ENCODE data around the gene PLPPR2.
"Not testable (repeated sequence)": the region's sequence is repeated elsewhere in the genome, so short reads cannot be mapped to it uniquely, and the experiment has no call there.

The PLPPR2 gene, protein sequence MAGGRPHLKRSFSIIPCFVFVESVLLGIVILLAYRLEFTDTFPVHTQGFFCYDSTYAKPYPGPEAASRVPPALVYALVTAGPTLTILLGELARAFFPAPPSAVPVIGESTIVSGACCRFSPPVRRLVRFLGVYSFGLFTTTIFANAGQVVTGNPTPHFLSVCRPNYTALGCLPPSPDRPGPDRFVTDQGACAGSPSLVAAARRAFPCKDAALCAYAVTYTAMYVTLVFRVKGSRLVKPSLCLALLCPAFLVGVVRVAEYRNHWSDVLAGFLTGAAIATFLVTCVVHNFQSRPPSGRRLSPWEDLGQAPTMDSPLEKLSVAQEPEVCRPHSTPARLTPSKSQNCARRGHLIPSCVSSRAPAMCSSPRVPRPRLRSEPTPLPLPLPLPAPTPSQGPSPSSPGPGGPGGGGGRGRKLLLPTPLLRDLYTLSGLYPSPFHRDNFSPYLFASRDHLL

DNA sequence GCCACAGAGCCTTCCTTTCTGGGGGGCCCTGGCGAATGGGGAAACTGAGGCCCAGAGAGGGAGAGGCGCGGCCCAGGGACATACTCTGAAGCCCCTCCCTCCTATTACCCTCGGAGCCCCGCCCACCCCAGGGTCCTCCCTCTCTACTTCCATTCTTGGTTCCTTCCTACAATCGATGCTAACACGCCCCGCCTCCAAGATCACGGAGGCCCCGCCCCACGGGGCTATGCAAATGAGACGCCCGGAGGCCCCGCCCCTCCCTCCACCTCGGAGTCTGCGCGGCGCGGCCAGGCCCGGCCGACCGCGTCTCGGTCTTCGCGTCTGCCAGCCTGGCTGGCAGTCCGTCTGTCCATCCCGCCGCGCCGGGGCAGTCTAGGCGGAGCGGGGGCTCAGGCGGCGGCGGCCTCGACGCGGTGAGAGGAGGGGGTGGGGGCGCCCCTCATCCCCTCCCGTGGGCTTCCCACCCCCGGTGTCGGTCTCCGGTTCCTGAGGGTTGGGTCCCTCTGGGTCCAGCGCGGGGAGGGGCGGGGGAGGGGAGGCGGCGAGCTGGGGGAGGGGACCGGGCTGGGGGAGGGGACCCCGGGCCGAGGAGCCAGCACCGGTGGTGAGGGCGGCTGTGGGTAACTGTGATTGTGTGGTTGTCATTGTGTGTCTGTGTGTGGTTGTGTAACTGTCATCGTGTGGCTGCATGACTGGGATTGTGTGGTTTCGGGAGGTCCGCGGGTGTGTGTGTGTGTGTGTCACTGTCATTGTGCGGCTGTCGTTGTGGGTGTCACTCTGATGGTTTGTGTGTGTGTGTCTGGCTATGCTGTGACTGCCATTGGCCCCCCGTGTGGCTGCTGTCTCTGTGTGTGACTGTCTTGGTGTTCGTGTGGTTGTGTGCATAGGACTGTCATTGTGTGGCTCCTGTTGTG lies at the start of gene PLPPR2:
Gene PLPPR2, plus strand, starts transcription at position 273 of the 914 bp plus-strand sequence. CDS start 2,242 bp downstream, outside the sequence.
- DNase-seq: peak; percentile 57

DNA sequence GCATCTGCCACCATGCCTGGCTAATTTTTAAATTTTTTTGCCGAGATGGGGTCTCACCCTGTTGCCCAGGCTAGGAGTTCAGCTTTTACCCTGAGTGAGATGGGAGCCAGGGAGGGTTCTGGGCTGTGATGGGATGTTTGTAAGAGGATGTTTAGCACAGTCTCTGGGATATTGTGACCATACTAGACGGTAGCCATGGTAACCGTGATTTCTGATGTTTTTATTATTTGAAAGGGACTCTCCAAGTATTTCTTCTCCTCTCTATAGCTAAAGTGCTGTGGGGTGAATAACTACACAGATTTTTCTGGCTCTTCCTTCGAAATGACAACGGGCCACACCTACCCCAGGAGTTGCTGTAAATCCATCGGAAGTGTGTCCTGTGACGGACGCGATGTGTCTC lies 48.9 kb upstream of the PLPPR2 start:
- no peak for DNase-seq

- not testable (repeated sequence) for DNase-seq
Observed at GRCh38 chr19:11320278-11320995, 34.8 kb upstream of the PLPPR2 start.

DNA sequence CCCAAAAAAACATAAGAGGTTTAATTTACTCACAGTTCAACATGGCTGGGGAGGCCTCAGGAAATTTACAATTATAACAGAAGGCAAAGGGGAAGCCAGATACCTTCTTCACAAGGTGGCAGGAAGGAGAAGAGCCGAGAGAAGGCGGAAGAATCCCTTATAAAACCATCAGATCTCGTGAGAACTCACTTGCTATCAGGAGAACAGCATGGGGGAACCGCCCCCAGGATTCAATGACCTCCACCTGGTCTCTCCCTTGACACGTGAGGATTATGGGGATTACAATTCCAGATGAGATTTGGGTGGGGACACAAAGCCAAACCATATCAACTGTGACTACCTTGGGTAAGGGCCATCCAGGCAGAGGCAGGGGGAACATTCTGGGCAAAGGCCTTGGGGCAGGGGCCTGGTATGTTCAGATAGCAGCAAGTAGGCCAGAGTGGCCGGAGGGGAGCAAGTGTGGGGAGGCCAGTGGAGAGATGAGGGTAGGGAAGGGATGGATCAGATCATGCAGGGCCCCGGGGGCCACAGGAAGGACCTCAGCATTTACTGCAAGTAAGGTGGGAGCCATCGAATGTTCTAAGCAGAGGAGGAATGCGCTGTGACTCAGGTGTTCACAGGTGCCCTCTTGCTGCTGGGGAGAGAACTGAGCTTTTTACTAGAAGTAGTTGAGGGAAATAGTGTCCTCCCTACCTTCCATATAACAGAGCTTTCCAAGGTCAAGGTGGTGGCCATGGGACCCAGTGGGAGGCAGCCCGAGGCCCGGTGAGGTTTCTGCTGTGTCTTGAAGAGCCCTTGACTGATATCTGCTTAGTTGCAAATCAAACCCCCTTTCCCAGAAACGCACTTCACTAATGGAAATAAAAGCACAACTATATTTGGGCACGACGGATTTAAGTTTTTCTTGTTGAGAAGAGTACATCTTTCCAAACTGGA lies 33.8 kb upstream of the PLPPR2 start:
- DNase-seq: no peak

GRCh38 chr19:11322269-11323024 lies 32.8 kb upstream of the PLPPR2 start:
- no peak for DNase-seq

DNA sequence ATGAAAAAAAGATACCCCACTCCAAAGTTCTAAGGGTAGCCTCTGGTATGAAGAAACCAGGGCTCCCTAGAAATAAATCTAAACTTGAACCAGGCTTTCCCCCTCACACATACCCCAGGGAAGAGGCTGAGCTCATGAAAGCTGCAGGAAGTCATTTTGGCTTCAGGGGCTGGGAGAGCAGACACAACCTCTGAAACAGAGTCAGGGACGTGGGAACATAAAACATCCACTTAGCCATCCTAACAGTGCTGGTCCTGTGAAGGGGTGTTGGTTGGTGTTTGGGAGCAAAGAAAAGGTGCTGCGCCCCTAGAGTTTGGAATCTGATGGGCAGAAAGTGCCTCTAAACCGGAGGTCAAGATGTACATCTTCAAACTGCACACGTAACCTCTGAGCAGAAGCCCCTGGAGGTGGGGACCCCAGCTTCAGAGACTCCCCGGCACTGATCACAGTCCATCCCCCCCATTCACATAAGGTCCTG lies 31.6 kb upstream of the PLPPR2 start:
- no peak for DNase-seq

DNA sequence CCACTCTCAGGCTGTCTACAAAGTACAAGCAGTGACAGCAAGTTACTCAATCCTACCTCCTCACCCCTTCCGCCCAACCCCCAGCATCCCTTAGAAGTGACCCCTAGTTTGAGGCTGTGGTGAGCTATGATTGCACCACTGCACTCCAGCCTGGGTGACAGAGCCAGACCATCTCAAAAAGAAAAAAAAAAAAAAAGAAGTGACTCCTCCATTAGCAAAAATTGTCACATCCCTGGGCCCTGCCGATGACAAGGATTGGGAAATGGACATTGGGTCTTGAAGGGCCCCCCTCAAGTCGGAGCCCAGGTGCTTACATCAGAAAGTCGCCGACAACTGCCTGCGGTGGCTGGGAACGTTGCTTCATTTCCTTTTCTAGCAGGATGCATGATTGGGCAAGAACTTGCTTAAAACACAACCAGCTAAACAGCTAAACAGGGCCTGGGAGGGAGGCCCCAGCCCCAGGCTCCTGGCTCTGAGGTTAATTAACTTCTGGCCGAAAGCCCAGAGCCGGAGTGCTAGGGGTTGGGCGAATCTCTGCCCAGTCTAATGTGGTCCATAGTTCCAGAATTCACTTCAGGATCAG lies 31.1 kb upstream of the PLPPR2 start:
- DNase-seq: no peak

DNA sequence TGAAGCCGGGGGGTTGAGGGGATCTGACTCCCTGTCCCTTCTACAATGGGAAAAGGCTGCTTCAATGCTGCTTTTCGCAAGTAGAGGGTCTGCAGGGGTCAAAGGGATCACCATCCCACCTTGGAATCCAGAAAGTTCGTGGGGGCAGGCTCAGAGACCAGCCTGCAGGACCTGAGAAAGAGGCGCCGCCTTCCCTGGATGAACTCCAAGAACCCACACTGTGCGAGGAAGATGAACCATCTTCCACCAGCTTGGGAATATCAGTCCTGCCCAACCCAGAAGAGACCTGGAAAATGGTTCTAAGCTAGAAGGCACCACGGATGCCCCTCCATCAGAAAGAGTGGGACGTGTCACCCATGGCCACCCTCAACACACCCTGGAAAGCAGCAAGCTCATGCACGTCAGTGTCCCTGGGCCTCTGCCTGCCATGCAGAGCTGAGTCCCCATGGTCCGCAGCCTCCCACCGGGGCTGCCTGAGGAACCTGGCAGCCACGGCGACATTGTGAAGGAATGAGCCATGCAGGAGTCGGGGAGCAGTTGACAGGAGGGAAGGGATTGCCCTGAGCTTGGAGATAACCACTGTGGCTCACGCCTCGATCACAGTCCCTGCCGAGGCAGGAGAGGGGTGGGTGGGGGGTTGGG lies 30.4 kb upstream of the PLPPR2 start:
- no peak for DNase-seq

DNA sequence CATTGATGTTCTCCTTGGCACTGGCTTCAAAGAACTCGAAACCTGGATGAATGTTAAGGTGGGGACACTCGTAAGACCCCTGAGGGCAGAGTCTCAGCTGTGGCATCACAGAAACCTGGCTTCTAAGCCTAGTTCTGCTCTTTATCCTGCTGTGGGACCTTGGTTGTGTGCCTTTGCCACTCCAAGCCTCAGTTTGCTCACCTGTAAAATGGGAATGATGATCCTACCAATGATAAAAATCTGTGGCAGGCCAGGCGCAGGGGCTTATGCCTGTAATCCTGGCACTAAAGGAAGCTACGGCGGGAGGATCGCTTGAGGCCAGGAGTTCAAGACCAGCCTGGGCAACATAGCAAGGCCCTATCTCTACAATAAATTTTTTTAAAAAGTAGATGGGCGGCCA lies 29.7 kb upstream of the PLPPR2 start:
- DNase-seq: no peak

DNA sequence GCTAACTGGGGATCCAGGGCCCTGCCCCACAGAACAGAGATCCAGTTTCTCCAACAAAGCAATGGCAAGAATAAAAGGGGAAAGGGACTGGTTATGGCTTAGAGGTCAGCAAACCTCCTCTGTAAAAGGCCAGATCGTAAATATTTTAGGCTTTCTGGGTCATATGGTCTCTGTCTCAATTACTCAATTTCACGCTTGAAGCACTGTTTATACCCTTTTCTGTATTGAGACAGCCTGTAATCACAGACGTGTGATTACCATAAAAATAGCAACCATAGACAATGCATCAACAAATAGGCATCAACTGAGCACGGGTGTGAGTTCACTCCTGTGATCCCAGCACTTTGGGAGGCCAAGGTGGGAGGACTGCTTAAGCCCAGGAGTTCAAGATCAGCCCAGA lies 25.1 kb upstream of the PLPPR2 start:
- no peak for DNase-seq

DNA sequence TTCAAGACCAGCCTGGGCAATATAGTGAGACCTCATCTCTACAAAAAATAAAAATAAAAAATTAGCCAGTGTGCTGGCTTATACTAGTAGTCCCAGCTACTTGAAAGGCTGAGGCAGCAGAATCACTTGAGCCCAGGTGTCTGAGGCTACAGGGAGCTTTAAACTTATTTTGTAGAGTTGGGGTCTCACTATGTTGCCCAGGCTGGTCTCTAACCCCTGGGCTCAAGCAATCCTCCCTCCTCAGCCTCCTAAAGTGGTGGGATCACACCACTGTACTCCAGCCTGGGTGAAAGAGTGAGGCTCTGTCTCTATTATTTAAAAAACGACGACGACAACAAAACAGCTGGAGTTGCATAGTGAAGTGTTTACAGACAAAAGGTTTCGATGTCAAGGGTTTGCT lies 23.7 kb upstream of the PLPPR2 start:
- DNase-seq: no peak

- no peak for DNase-seq
Observed at GRCh38 chr19:11332822-11333221, 22.4 kb upstream of the PLPPR2 start.

DNA sequence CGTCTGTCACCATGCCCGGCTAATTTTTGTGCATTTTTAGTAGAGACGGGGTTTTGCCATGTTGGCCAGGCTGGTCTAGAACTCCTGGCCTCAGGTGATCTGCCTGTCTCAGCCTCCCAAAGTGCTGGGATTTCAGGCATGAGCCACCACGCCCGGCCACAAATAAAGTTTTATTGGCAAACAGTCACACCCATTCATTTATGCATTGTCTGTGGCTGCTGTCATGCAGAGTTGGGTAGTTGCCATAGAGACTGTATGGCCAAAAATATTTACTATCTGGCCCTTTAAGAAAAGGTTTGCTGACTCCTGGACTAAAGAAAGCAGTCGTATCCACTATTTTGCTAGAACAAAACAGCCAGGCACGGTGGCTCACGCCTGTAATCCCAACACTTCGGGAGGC lies 21.4 kb upstream of the PLPPR2 start:
- peak; percentile 10 for DNase-seq

DNA sequence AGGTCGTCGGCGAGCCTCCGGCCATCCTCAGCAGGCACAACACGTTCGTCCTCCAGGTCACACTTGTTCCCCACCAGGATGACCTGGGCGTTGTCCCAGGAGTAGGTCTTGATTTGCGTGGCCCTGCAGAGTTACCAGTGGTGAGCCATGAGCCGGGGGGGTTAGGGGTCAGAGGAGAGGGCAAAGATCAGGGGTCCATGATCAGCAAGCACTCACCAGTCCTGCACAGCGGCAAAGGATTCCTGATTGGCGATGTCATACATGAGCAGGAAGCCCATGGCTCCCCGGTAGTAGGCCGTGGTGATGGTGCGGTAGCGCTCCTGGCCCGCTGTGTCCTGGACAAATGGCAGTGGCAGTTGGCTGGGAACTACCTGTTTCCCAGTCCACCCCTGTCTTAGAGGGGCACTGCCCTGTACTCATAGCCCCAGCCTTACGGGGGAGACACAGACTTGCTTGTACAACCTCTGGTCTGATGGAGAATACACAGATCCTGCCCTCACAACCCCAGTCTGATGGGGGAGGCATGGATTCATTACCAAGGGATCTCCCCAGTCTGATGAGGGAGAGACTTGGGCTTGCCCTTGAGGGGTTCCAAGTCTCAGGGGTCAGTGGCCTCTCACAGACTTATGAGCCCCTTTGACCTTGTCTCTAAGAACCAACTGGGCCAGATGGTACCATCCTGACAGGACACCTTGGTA lies 19.6 kb upstream of the PLPPR2 start:
- DNase-seq: no peak

- DNase-seq: no peak
Observed at GRCh38 chr19:11337080-11337479, 18.2 kb upstream of the PLPPR2 start.

DNA sequence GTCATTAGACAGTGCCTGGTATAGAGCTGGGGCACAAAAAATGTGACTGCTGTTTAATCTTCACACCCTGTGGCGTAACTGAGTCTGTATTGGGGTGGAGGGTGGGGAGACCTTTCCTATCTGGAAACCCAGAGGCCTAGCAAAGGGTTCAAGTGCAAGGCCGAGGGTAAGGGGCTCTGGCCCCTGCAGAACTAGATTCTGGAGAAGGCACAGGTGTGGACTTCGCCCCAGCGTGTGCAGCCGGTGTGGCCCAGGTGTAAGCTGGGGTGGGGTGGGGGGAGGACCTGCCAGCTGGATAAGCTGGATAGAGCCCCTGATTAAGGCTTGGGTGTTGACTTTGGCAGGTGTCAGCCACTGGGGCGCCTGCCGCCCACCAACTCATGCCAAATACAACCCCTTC lies 17.1 kb upstream of the PLPPR2 start:
- DNase-seq: no peak

DNA sequence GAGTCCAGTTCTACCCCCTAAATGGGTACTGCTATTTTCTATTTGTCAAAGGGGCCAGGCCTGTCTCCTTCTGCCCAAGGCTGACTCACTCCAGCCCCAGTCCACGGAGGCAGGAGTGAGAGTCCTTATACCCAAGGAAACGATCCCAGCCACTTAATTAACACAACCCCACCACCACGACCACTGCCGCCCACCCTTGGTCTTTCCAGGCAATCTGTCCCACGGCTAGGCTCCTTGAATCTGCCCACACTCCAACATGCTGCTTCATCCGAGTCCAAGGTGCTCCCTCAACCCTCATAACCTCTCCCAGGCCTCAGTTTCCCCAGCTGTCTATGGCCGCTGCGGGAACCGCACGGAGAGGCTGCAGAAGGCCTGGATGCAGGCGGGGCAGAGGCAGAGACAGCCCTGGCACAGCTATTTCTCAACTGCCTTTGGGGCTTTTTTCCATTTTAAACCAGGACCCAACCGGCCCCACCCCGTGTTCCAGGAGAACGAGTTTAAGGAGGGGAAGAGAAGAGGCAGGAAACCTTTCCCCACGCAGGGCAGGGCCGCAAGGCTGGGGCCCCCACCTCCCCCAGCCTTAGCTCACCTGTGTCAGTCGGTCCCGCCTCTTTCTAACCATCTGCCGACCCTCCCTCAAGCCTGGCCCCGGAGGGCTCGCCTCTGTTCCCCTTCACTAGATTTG lies 16.5 kb upstream of the PLPPR2 start:
- no peak for DNase-seq

DNA sequence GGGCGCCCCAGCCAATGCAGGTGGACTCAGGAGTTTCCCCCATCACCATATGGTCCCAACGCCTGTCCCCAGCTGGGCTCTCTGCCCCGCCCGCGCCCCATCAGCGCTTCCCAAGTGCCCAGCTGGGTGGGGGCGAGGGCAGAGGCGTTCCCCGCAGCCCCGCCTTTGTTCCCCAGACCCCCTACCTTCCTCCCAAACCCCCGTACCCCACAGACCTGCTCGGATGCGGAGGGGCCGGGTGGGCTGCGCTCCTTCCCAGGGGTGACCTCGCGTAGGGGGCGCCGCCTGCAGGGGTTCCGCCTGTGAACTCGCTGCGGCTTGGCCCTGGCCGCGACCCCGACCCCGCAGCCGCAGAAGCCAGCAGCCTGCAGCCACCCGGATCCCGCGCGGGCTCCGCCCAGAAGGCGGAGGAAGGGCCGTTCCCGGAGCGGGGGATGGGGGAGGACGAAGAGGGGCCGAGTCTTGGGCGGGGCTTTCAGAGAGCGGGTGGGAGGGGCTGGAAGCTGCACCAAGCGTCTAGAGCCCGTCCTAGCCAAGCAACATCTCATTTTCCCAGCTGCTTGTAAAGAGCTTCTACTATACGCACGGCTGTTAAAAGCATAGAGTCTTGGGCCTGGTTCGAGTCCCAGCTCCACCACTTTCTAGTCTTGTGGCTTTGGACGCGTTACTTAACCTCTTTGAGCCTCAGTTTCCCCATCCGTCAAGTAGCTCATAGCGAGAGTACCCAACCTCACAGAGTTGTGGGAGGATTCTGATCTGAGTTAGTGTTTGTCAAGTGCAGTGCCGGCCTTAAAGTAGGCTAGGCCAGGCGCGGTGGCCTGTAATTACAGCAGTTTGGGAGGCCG lies 15.8 kb upstream of the PLPPR2 start, which contains the start of gene RAB3D:
Gene RAB3D, minus strand, starts transcription at position 404 of the 845 bp plus-strand sequence. CDS start 2,258 bp downstream, outside the sequence.
- peak; percentile 70 for DNase-seq

All from NCI-H748 treated with DMSO at 0.1 percent for 48 hours (cell line).